ENCODE results near the gene KIF17. TPM values are rescaled to one million over a fixed set of nuclear protein-coding genes. Genes with fewer than 3 reads are reported as not detected.
A peak's percentile ranks its signal among the peaks of the same experiment; 100 is the strongest.

The KIF17 gene
- total RNA-seq, 6 experiments from 2014 or later, result 1.0 to 3.2 (median 1.3) TPM

DNA sequence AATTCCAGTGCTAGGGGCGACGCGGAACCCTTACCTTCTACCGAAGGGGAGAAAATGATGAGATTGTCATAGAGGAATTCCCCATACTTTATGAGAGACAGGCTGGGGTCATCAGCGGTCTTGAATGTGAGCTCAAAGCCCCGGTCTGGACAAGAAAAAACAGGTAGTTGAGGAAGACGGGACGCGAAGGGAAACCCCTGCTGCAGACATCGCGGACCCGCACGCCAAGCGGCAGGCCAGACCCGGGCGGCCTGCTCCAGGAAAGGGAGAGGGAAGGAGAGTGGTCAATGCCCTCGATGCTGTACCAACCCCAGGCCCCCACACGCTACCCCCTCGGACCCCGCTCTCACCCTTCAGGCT, 57.0 kb downstream of the KIF17 start:
- peaks cover 0 to 20% (median 9%) of the 10 kb centered on the region in 4 donors for H3K4me1 ChIP-seq
- H3K9me3 ChIP-seq, result no peaks in the 10 kb centered on the region
- H3K27ac ChIP-seq, result peak overlapping the region in 2 of 3 donors; percentile 30 to 51
- intact Hi-C loops (cut with DNase I), result no loop called here
- ATAC-seq, result peak in 1 of 4 donors; percentile 1
- DNase-seq, result no peak
- peaks cover 0 to 18% (median 10%) of the 10 kb centered on the region in 4 donors for H3K36me3 ChIP-seq
- H3K27me3 ChIP-seq, result no peaks in the 10 kb centered on the region
- H3K4me3 ChIP-seq, result peak overlapping the region; percentile 80 to 99 (median 97)
- TF ChIP-seq, protein P1, sequence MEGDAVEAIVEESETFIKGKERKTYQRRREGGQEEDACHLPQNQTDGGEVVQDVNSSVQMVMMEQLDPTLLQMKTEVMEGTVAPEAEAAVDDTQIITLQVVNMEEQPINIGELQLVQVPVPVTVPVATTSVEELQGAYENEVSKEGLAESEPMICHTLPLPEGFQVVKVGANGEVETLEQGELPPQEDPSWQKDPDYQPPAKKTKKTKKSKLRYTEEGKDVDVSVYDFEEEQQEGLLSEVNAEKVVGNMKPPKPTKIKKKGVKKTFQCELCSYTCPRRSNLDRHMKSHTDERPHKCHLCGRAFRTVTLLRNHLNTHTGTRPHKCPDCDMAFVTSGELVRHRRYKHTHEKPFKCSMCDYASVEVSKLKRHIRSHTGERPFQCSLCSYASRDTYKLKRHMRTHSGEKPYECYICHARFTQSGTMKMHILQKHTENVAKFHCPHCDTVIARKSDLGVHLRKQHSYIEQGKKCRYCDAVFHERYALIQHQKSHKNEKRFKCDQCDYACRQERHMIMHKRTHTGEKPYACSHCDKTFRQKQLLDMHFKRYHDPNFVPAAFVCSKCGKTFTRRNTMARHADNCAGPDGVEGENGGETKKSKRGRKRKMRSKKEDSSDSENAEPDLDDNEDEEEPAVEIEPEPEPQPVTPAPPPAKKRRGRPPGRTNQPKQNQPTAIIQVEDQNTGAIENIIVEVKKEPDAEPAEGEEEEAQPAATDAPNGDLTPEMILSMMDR (IDR thresholded peaks at IDR 0.05), result no peak
- TF ChIP-seq POLR2A (IDR thresholded peaks at IDR 0.05), result no peak
- WGBS (ENCODE audit: insufficient coverage, low coverage, low lambda C conversion rate, missing lambda C conversion rate), result 0% methylated on average over 9 of the region's 20 CpGs

DNA sequence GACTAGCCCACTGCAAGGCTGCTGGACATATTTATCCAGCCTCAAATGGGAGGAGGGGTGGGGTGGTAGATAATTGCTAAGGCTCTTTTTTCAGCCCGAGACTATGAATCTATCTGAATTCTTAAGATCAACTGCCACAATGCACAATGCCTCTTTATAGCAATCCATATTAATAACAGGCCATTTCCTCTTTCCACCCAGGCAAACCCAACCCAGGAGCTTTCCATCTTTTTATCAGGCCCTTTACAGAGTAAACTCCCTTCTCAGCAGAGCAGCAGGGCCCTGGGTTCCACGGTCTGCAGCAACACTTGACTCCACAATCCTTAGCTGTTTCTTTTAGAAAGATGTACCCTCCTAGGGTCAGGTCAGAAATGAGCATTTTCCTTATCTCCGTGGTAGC, 57.4 kb downstream of the KIF17 start:
- H3K36me3 ChIP-seq, result peaks cover 0 to 23% (median 14%) of the 10 kb centered on the region in 4 donors
- H3K4me3 ChIP-seq, result peak overlapping the region; percentile 80 to 99 (median 97)
- 8% methylated on average over 3 of the region's 3 CpGs for WGBS (ENCODE audit: insufficient coverage, low coverage, low lambda C conversion rate, missing lambda C conversion rate)
- peak overlapping the region in 1 of 3 donors; percentile 30 for H3K27ac ChIP-seq
- no peak for ATAC-seq
- H3K27me3 ChIP-seq, result no peaks in the 10 kb centered on the region
- no peak for DNase-seq
- H3K9me3 ChIP-seq, result no peaks in the 10 kb centered on the region
- intact Hi-C loops (cut with DNase I), result no loop called here
- TF ChIP-seq, protein P1 (IDR thresholded peaks at IDR 0.05), result no peak
- TF ChIP-seq POLR2A (IDR thresholded peaks at IDR 0.05), result no peak
- peaks cover 0 to 20% (median 9%) of the 10 kb centered on the region in 4 donors for H3K4me1 ChIP-seq

DNA sequence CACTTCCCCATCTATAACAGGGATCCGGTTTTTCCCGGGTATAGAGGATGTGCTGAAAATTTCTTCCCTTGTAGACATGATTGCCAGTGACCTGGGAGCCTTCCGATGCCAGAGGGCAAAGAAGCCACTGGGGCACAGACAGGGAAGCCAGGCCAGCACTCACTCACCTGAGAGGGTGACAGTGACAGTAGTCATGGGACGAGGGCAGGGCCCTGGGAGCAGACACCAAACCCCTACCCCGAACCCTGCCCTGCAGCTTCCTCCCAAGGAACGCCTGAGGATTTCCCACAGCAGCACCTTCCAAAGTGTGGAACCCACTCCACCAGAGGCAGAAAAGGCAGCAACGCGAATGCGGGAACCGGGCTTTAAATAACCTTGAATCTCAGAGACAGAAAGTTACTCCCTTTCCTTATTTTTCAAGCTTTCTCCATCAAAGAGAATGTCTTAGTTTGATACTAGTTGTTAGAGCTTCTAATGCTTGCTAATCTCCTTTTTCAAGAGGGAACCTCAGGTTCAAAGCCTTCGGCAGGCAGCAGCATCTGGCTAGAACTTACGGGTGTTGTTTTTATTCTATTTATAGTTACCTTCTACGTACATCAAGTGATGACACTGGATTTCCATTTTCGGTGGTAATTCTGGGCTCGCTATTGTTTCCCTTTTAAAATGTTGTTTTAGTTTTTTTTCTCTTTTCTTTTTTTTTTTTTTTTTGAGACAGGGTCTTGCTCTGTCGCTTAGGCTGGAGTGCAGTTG, 59.5 kb downstream of the KIF17 start:
- Histone ChIP-seq H3K36me3 (peaks cover 0 to 42% (median 22%) of the 10 kb centered on the region in 4 donors), H3K27me3 (no peaks in the 10 kb centered on the region), H3K27ac (no peak overlapping the region), H3K4me3 (no peak overlapping the region), H3K4me1 (peaks cover 0 to 20% (median 9%) of the 10 kb centered on the region in 4 donors), H3K9me3 (no peaks in the 10 kb centered on the region)
- TF ChIP-seq POLR2A (IDR thresholded peaks at IDR 0.05), result no peak
- TF ChIP-seq, protein P1 (IDR thresholded peaks at IDR 0.05), result no peak
- intact Hi-C loops (cut with DNase I), result no loop called here
- ATAC-seq (no peak), DNase-seq (no peak)
- 66% methylated on average over 7 of the region's 16 CpGs for WGBS (ENCODE audit: insufficient coverage, low coverage, low lambda C conversion rate, missing lambda C conversion rate)

DNA sequence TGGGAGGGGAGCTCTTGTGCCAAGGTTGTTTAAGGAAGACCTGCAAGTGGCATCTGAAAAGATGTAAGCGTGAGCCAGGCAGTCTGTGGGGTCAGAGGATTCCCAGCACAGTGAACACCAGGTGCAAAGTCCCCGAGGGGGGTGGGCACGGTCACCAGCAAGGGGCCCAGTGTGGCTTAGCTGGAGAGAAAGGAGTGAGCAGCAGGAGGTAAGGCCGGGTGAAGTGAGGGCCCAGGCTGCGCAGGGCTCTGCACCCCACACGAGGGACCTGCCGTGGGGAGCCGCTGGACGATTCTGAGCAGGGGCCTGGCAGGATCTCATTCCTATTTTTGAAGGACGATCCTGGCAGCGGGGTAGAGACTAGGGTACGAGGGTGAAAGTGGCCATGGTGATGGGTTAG, 60.8 kb downstream of the KIF17 start:
- WGBS (ENCODE audit: insufficient coverage, low coverage, low lambda C conversion rate, missing lambda C conversion rate), result 30% methylated on average over 2 of the region's 12 CpGs
- H3K9me3 ChIP-seq, result no peaks in the 10 kb centered on the region
- DNase-seq (no peak), ATAC-seq (no peak)
- peaks cover 0 to 18% (median 9%) of the 10 kb centered on the region in 4 donors for H3K4me1 ChIP-seq
- H3K36me3 ChIP-seq, result peaks cover 0 to 55% (median 31%) of the 10 kb centered on the region in 4 donors
- H3K4me3 ChIP-seq, result no peak overlapping the region
- intact Hi-C loops (cut with DNase I), result no loop called here
- no peaks in the 10 kb centered on the region for H3K27me3 ChIP-seq
- H3K27ac ChIP-seq, result no peak overlapping the region
- TF ChIP-seq POLR2A (IDR thresholded peaks at IDR 0.05), result no peak
- TF ChIP-seq, protein P1 (IDR thresholded peaks at IDR 0.05), result no peak
